NT2/D1 (cell line): ENCODE results near the gene C4orf50.

ENCODE experiments used
- DNase-seq: peaks from one replicate; pipeline ENCODE4 v3.0.0-alpha.2; 2011; ENCODE audit warnings: low read depth, low spot score
- H3K27me3 ChIP-seq: 2 replicates; pipeline ENCODE4 v1.6.0; 2011; ENCODE audit warnings: mild to moderate bottlenecking; ENCODE audit not compliant: insufficient read length, insufficient read depth
- H3K36me3 ChIP-seq: 2 replicates; pipeline ENCODE4 v1.6.1; 2011; ENCODE audit warnings: mild to moderate bottlenecking, low read length, mixed read lengths; ENCODE audit not compliant: insufficient read depth, insufficient read length
- H3K4me1 ChIP-seq: 2 replicates; pipeline ENCODE4 v1.5.1; 2011; ENCODE audit not compliant: insufficient read depth, insufficient read length
- H3K4me3 ChIP-seq: 2 replicates; pipeline ENCODE4 v1.5.1; 2011; ENCODE audit warnings: low read depth; ENCODE audit not compliant: insufficient read length
- H3K9ac ChIP-seq: 2 replicates; pipeline ENCODE4 v1.6.0; 2011; ENCODE audit warnings: low read depth; ENCODE audit not compliant: insufficient read length
- H3K9me3 ChIP-seq: 2 replicates; pipeline ENCODE4 v1.5.1; 2011; ENCODE audit warnings: mild to moderate bottlenecking, low read length; ENCODE audit not compliant: insufficient read depth
- SUZ12 ChIP-seq: IDR thresholded peaks from 2 replicates; pipeline ENCODE4 v1.6.1; 2011; ENCODE audit not compliant: insufficient read length, insufficient read depth; ENCODE audit errors: extremely low read depth
- YY1 ChIP-seq: IDR thresholded peaks from 2 replicates; pipeline ENCODE4 v1.6.1; 2011; ENCODE audit not compliant: insufficient read length, insufficient read depth
- ZNF274 ChIP-seq: IDR thresholded peaks from 2 replicates; pipeline ENCODE4 v1.6.1; 2011; ENCODE audit warnings: mild to moderate bottlenecking, low read depth, low read length

C4orf50 gene

GRCh38 chr4:6049985-6050384, 31.8 kb upstream of the C4orf50 start:
- Histone ChIP-seq H3K4me1 (no peaks in the 10 kb centered on the region), H3K36me3 (no peaks in the 10 kb centered on the region), H3K4me3 (no peak overlapping the region), H3K9ac (no peak overlapping the region), H3K9me3 (no peaks in the 10 kb centered on the region), H3K27me3 (no peaks in the 10 kb centered on the region)
- TF ChIP-seq SUZ12: no peak
- TF ChIP-seq ZNF274: no peak
- no peak for TF ChIP-seq YY1
- no peak for DNase-seq

- no peak for DNase-seq
- TF ChIP-seq YY1: no peak
- TF ChIP-seq SUZ12: no peak
- no peak for TF ChIP-seq ZNF274
- no peaks in the 10 kb centered on the region for H3K27me3 ChIP-seq
Measured at GRCh38 chr4:6049278-6049677, 31.0 kb upstream of the C4orf50 start.

GRCh38 chr4:6048537-6048936, 30.3 kb upstream of the C4orf50 start:
- Histone ChIP-seq H3K9ac (no peak overlapping the region), H3K27me3 (no peaks in the 10 kb centered on the region), H3K4me3 (no peak overlapping the region), H3K36me3 (no peaks in the 10 kb centered on the region), H3K4me1 (no peaks in the 10 kb centered on the region), H3K9me3 (no peaks in the 10 kb centered on the region)
- no peak for DNase-seq
- TF ChIP-seq SUZ12 (no peak), ZNF274 (no peak), YY1 (no peak)

More at GRCh38 chr4:6049278-6049677, 31.0 kb upstream of the C4orf50 start:
- no peak overlapping the region for H3K4me3 ChIP-seq
- no peaks in the 10 kb centered on the region for H3K36me3 ChIP-seq
- H3K9ac ChIP-seq: no peak overlapping the region
- H3K9me3 ChIP-seq: no peaks in the 10 kb centered on the region
- no peaks in the 10 kb centered on the region for H3K4me1 ChIP-seq

GRCh38 chr4:6047130-6047673, 29.0 kb upstream of the C4orf50 start:
- H3K4me1 ChIP-seq: no peaks in the 10 kb centered on the region
- H3K4me3 ChIP-seq: no peak overlapping the region
- no peak overlapping the region for H3K9ac ChIP-seq
- TF ChIP-seq SUZ12: no peak
- no peaks in the 10 kb centered on the region for H3K27me3 ChIP-seq
- H3K9me3 ChIP-seq: no peaks in the 10 kb centered on the region
- no peaks in the 10 kb centered on the region for H3K36me3 ChIP-seq
- DNase-seq: no peak

- DNase-seq: no peak
- no peak for TF ChIP-seq ZNF274
- TF ChIP-seq YY1: no peak
- no peak for TF ChIP-seq SUZ12
- no peaks in the 10 kb centered on the region for H3K4me1 ChIP-seq
Measured at GRCh38 chr4:6046526-6047129, 28.4 kb upstream of the C4orf50 start.

GRCh38 chr4:6044805-6045204, 26.6 kb upstream of the C4orf50 start:
- H3K9ac ChIP-seq: no peak overlapping the region
- H3K9me3 ChIP-seq: no peaks in the 10 kb centered on the region
- no peaks in the 10 kb centered on the region for H3K36me3 ChIP-seq
- DNase-seq: no peak
- H3K27me3 ChIP-seq: peaks cover 4% of the 10 kb centered on the region
- TF ChIP-seq ZNF274 (no peak), YY1 (no peak), SUZ12 (no peak)
- no peaks in the 10 kb centered on the region for H3K4me1 ChIP-seq
- H3K4me3 ChIP-seq: no peak overlapping the region

More at GRCh38 chr4:6046526-6047129, 28.4 kb upstream of the C4orf50 start:
- H3K36me3 ChIP-seq: no peaks in the 10 kb centered on the region
- H3K27me3 ChIP-seq: no peaks in the 10 kb centered on the region
- no peak overlapping the region for H3K9ac ChIP-seq
- no peak overlapping the region for H3K4me3 ChIP-seq
- no peaks in the 10 kb centered on the region for H3K9me3 ChIP-seq

GRCh38 chr4:6044276-6044675, 26.0 kb upstream of the C4orf50 start:
- DNase-seq: no peak
- no peak overlapping the region for H3K9ac ChIP-seq
- TF ChIP-seq ZNF274 (no peak), YY1 (no peak), SUZ12 (no peak)
- no peaks in the 10 kb centered on the region for H3K36me3 ChIP-seq
- H3K27me3 ChIP-seq: peaks cover 8% of the 10 kb centered on the region
- no peaks in the 10 kb centered on the region for H3K9me3 ChIP-seq
- H3K4me1 ChIP-seq: no peaks in the 10 kb centered on the region
- no peak overlapping the region for H3K4me3 ChIP-seq
